Measurements from ENCODE around the gene LPAR1. TPM values are rescaled to one million over a fixed set of nuclear protein-coding genes. Genes with fewer than 3 reads are reported as not detected.
A peak's percentile ranks its signal among the peaks of the same experiment; 100 is the strongest.

The LPAR1 gene
- polyA plus RNA-seq, 3 donors = 15.1 to 18.1 (median 17.5) TPM

GRCh38 chr9:110950041-110950645 is 88.1 kb downstream of the LPAR1 start:
- Mint-ChIP-seq H3K27ac (no peak overlapping the region), H3K27me3 (ENCODE audit: low read depth in 3 of 3) (peaks cover 70 to 86% (median 72%) of the 10 kb centered on the region in 3 donors), H3K36me3 (peaks cover 27 to 38% of the 10 kb centered on the region in 2 donors), H3K4me3 (peak overlapping the region in 1 of 2 donors; percentile 61), H3K4me1 (peaks cover 21% of the 10 kb centered on the region), H3K9me3 (peaks cover 9 to 28% (median 17%) of the 10 kb centered on the region in 7 donors)
- DNase-seq = no peak
- Histone ChIP-seq H3K4me2 (replicated peaks; ENCODE audit: extremely low read depth, low read length, poor library complexity, severe bottlenecking) (no peak overlapping the region), H3K36me3 (replicated peaks in 1 of 2; ENCODE audit: control insufficient read depth in 1 of 2, insufficient read depth in 2 of 2, low read length in 2 of 2) (no peaks in the 10 kb centered on the region), H4K20me1 (ENCODE audit: insufficient read depth, low read length) (peaks cover 100% of the 10 kb centered on the region), H3K9ac (ENCODE audit: insufficient read depth, low read length, poor library complexity, severe bottlenecking) (no peak overlapping the region), H3K9me3 (replicated peaks in 1 of 2; ENCODE audit: control insufficient read depth in 1 of 2, insufficient read depth in 1 of 2, low read length in 2 of 2) (peaks cover 6 to 10% of the 10 kb centered on the region in 2 donors), H3K27ac (ENCODE audit: low read depth in 1 of 2, low read length in 2 of 2) (no peak overlapping the region), H3K4me1 (ENCODE audit: control insufficient read depth in 1 of 2, insufficient read depth in 2 of 2, low read length in 2 of 2) (peaks cover 0 to 11% of the 10 kb centered on the region in 2 donors), H3K27me3 (ENCODE audit: control insufficient read depth in 2 of 2, insufficient read depth in 2 of 2, low read length in 2 of 2) (peaks cover 48 to 93% of the 10 kb centered on the region in 2 donors), H2AFZ (ENCODE audit: insufficient read depth, low read depth, low read length, poor library complexity, severe bottlenecking) (no peak overlapping the region), H3K4me3 (replicated peaks in 1 of 3; ENCODE audit: low read depth in 2 of 3, low read length in 3 of 3) (no peak overlapping the region), H3K79me2 (ENCODE audit: insufficient read depth, low read length) (peaks cover 6% of the 10 kb centered on the region)
- TF ChIP-seq, protein P1, sequence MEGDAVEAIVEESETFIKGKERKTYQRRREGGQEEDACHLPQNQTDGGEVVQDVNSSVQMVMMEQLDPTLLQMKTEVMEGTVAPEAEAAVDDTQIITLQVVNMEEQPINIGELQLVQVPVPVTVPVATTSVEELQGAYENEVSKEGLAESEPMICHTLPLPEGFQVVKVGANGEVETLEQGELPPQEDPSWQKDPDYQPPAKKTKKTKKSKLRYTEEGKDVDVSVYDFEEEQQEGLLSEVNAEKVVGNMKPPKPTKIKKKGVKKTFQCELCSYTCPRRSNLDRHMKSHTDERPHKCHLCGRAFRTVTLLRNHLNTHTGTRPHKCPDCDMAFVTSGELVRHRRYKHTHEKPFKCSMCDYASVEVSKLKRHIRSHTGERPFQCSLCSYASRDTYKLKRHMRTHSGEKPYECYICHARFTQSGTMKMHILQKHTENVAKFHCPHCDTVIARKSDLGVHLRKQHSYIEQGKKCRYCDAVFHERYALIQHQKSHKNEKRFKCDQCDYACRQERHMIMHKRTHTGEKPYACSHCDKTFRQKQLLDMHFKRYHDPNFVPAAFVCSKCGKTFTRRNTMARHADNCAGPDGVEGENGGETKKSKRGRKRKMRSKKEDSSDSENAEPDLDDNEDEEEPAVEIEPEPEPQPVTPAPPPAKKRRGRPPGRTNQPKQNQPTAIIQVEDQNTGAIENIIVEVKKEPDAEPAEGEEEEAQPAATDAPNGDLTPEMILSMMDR (IDR thresholded peaks at IDR 0.05) = no peak
- intact Hi-C loops (cut with micrococcal nuclease) = no loop called here
- no CpG with 5 or more reads among the region's 4 CpGs for WGBS (ENCODE audit: insufficient coverage)

DNA sequence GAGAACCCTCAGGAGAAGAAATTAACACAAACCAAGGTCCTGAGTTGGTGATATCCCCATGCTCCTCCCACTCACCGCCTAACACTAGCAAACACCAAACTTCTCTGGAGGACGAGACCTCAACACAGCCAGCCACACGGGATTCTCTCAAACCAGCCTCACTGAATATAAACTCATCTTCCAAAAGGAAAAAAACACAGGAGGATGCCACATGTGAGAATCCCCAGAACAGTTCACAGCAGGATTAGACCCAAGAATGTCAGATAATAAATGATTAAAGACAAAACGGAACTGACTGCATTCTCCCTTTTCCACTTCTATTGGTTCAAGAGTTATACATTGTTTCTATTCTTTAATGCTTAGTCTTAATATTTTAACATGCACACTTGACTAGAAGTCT is 89.2 kb downstream of the LPAR1 start:
- no peak overlapping the region for H3K4me2 ChIP-seq (replicated peaks; ENCODE audit: extremely low read depth, low read length, poor library complexity, severe bottlenecking)

More for the DNA sequence above, 89.2 kb downstream of the LPAR1 start:
- Histone ChIP-seq H3K9ac (ENCODE audit: insufficient read depth, low read length, poor library complexity, severe bottlenecking) (no peak overlapping the region), H3K27ac (ENCODE audit: low read depth in 1 of 2, low read length in 2 of 2) (no peak overlapping the region), H4K20me1 (ENCODE audit: insufficient read depth, low read length) (peaks cover 100% of the 10 kb centered on the region), H3K79me2 (ENCODE audit: insufficient read depth, low read length) (peaks cover 6% of the 10 kb centered on the region), H3K4me3 (replicated peaks in 1 of 3; ENCODE audit: low read depth in 2 of 3, low read length in 3 of 3) (no peak overlapping the region), H3K4me1 (ENCODE audit: control insufficient read depth in 1 of 2, insufficient read depth in 2 of 2, low read length in 2 of 2) (no peaks in the 10 kb centered on the region), H3K36me3 (replicated peaks in 1 of 2; ENCODE audit: control insufficient read depth in 1 of 2, insufficient read depth in 2 of 2, low read length in 2 of 2) (no peaks in the 10 kb centered on the region), H3K27me3 (ENCODE audit: control insufficient read depth in 2 of 2, insufficient read depth in 2 of 2, low read length in 2 of 2) (peaks cover 48 to 96% of the 10 kb centered on the region in 2 donors), H3K9me3 (replicated peaks in 1 of 2; ENCODE audit: control insufficient read depth in 1 of 2, insufficient read depth in 1 of 2, low read length in 2 of 2) (peaks cover 3 to 10% of the 10 kb centered on the region in 2 donors), H2AFZ (ENCODE audit: insufficient read depth, low read depth, low read length, poor library complexity, severe bottlenecking) (no peak overlapping the region)
- peaks cover 11% of the 10 kb centered on the region for H3K4me1 Mint-ChIP-seq
- 94% methylated on average over 3 of the region's 4 CpGs for WGBS (ENCODE audit: insufficient coverage)
- no peak for DNase-seq
- H3K36me3 Mint-ChIP-seq = peaks cover 21 to 35% of the 10 kb centered on the region in 2 donors
- peaks cover 63 to 84% (median 69%) of the 10 kb centered on the region in 3 donors for H3K27me3 Mint-ChIP-seq (ENCODE audit: low read depth in 3 of 3)
- H3K9me3 Mint-ChIP-seq = peaks cover 4 to 19% (median 11%) of the 10 kb centered on the region in 7 donors
- TF ChIP-seq, protein P1 (IDR thresholded peaks at IDR 0.05) = no peak
- intact Hi-C loops (cut with micrococcal nuclease) = no loop called here
- no peak overlapping the region for H3K27ac Mint-ChIP-seq
- peak overlapping the region in 1 of 2 donors; percentile 71 for H3K4me3 Mint-ChIP-seq
